Stimulated activated CD8-positive, alpha-beta memory T cell treated with anti-CD3 and anti-CD28 coated beads, Interleukin-7, amount 100 ng/mL, for 4 hours (primary cell): ENCODE results near the gene DLG2.
"Not testable (repeated sequence)": the region's sequence is repeated elsewhere in the genome, so short reads cannot be mapped to it uniquely, and the experiment has no call there.

ENCODE experiments used
- DNase-seq, 2 donors: peaks; one replicate each; pipeline ENCODE4 v3.0.0-alpha.2; 2020; ENCODE audit warnings: low read depth in 2 of 2

The DLG2 gene

GRCh38 chr11:83643115-83643514 lies 1984.0 kb downstream of the DLG2 start:
- no peak for DNase-seq

- DNase-seq = no peak
These were observed 1984.6 kb downstream of the DLG2 start for GRCh38 chr11:83642500-83642899.

GRCh38 chr11:83641511-83641910 lies 1985.6 kb downstream of the DLG2 start:
- no peak for DNase-seq

DNA sequence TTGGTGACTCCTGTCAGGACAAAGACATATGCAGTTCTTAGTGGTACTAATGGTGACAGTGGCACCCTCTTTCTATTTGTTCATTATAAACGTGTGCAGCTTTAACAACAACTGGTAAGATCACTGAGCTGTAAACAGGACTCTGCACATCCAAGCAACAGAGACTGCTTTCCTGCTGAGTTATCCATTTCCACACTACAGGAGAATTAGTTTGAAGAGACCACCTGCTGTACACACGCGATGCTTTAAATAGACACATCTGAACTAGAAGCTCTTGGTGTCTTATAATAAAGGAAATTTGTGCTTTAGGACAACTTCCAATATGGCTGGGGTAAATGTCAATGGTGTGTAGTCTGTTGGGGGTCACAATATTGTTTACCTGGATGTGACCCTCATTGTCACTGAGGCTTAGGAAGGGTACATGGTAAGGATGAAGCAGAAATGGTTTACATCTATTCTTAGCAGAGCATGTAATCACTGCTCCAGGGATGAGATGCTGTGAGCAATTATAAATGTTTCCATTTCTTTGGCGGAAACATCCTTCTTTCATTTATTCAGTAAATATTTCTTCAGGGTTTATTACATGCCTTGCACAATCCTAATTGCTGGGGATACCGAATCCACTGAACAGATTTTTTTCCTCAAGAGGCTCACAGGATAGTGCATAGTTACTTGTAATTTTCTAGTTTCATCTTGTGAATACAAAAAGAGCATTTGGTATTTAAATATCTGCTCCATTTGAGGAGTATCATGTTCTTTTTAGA lies 1987.0 kb downstream of the DLG2 start:
- no peak for DNase-seq

- no peak for DNase-seq
These were observed 1992.0 kb downstream of the DLG2 start for GRCh38 chr11:83635166-83635565.

DNA sequence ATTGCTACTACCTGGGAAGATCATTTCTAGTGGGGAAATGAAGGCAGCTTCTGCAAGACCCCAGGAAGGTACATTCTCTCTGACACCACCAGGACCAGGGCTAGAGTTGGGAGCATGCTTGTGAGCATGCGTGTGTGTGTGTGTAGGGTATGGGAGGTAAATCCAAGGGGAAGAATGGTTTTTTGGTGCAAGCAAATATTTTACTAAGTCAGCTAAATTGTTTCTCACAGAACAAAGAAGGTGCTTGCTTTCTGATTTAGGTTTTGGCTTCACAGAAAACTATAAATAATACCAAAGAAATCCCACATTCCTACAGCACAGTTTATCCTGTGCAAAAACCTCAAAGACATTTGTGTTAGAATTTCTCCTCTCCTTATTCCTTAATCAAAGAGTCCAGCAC lies 1996.9 kb downstream of the DLG2 start:
- DNase-seq = no peak

DNA sequence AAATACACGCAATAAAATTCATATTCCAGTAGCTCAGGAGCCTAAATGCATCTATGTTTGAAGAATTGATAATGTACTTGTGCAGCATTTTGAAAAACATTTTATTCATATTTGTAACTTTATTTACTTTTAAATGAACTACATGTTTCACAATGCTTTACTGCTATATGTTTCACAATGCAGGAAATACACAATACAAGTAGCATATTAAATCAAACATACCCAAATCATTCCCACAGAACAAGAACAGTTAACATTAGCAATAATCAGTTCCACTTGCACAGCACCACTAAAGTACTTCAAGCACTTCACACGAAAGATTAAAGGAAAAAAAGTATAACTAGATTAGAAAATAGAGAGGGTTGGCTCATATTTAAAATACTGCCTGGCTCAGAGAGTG lies 1997.4 kb downstream of the DLG2 start:
- DNase-seq = no peak

- no peak for DNase-seq
These were observed 1998.4 kb downstream of the DLG2 start for GRCh38 chr11:83628622-83629355.

DNA sequence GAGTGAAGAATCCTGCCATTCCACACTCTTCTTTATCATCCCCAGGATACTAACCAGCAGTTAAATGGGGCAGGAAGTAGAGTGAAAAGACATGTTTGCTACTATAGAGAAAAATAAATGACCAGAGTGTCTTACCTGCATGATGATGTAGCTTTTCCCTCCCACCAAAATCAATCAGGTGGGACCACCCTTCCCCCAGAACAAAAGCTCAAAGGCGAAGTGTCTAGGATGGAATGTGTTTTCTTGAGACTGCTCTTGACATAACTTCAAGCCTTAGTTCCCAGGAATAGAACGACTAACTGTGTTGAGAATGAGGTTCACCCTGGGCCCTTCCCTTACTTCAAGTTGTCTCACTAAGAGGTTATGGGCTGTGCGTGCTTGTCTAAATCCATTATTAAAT lies 2001.8 kb downstream of the DLG2 start:
- DNase-seq = no peak

DNA sequence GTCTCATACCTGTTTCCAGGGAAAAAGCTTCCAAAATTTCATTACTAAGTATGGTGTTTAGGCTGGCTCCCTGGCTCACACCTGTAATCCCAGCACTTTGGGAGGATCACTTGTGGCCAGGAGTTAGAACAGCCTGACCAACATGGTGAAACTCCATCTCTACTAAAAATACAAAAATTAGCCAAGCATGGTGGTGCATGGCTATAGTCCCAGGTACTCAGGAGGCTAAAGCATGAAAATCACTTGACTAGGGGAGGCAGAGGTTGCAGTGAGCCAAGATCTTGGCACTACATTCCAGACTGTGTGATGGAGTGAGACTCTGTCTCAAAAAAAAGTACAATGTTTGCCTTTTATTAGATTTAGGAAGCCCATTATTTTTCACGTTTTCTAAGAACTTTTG lies 2009.5 kb downstream of the DLG2 start:
- DNase-seq = no peak

GRCh38 chr11:83613767-83614121 lies 2013.4 kb downstream of the DLG2 start:
- DNase-seq = no peak

GRCh38 chr11:83612891-83613766 lies 2014.0 kb downstream of the DLG2 start:
- no peak for DNase-seq

DNA sequence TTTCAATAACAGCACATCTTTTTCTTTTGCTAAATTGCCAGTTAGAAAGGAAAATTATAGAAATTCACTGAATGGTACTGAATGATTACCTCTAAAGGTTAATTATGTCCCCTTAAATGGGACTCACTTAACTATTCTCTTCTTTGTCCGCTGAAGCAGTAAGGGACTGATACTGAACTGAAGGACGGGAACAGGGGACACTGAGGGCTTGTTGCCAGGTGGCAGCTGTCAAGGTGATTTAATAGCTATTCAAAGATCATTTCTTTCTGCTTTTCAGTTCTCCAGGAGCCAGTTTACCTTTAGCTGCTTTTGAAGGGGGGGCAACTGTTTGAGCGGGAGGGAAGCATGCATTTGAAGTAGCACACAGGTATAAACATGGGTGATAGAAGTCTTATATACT lies 2015.5 kb downstream of the DLG2 start:
- no peak for DNase-seq

- no peak for DNase-seq
These were observed 2016.1 kb downstream of the DLG2 start for GRCh38 chr11:83611031-83611430.

GRCh38 chr11:83609191-83609590 lies 2018.0 kb downstream of the DLG2 start:
- DNase-seq = no peak

DNA sequence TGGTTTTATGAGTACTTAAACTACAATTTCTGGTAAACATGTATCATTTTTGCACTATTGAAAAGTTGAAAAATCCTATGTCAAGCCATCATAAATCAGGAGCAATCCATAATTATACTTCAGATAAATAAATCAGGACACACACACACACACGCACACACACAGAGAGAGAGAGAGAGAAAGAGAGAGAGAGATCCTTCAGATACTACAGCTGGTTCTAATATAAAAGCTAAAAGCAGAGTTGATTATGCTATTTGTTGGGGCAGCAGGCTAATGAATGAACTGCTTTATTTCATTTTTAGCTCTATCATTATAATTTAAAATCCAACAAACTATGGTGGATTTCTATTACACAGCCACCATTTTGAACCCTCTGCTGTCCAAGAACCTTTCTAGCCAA lies 2018.6 kb downstream of the DLG2 start:
- no peak for DNase-seq

DNA sequence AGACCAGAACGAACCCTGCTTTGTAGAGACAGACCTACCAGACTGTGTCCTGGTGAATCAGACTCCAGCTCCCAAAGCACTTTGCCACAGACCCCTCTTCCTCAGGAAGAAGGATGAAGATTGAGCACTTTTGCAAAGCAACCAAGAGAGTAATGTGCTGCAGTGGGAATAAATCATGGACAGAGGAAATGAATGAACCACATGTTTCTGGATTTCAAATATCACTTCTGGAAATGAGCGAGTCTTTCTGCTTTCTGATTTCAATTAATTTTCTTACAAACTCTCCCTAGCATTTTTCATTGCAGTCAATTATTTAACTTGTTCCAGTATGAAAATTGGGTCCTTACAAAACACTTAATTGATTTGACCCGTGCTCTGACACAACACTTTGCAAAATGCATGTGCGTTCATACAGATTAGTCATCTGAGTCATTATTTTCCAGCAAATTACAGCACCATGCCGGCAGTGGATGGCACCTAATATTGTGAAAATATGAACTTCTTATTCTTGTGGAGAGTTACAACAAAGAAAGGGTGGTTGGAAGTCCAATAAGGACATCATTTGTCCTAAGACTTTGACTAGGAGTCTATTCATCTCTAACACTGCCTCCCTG lies 2025.1 kb downstream of the DLG2 start:
- DNase-seq = no peak

DNA sequence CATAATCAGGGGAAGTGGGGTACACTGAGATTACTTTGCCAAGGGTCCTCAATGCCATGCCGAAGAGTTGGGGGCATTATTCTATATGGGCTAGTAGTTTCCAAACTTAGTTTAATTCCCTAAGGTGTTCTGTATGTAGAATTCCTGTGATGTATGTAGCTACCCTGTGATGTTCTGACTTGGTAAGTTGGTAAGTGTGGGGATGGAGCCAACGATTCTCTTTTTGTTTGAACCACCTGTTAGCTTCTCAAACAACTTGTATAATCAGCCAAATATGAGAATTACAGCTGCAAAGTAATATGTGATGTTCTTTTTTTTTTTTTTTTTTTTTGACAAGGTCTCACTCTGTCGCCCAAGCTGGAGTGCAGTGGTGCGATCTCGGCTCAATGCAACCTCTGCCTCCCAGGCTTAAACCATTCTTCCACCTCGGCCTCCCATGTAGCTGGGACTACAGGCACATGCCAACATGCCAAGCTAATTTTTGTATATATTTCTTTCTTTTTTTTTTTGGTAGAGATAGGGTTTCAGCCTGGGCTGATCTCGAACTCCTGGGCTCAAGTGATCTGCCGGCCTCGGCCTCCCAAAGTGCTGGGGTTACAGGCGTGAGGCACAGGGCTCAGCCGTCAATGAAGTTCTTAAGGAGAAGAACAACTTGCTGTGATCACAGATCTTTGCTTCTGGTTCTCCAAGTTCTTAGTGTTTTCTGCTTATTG lies 2025.8 kb downstream of the DLG2 start:
- no peak for DNase-seq

DNA sequence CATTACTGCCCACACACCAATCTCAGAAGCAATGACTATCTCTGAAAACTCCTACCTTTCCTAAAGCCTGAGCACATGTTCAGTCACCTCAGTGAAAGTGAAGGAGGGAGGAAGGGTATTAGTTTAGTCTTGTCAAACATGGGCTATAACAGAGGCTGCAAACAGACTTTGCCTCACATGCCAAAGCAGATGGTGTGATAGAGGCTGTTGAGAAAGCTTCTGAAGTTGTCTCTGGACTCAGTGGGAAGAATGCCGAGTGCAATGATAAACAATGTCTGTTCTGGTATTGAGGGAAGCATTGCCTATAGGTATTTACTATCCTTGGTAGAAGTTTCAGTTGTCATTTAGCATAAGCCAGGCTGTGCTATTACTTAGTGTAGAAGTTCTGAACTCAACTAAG lies 2026.5 kb downstream of the DLG2 start:
- no peak for DNase-seq

GRCh38 chr11:83599066-83599465 lies 2028.1 kb downstream of the DLG2 start:
- DNase-seq = no peak

DNA sequence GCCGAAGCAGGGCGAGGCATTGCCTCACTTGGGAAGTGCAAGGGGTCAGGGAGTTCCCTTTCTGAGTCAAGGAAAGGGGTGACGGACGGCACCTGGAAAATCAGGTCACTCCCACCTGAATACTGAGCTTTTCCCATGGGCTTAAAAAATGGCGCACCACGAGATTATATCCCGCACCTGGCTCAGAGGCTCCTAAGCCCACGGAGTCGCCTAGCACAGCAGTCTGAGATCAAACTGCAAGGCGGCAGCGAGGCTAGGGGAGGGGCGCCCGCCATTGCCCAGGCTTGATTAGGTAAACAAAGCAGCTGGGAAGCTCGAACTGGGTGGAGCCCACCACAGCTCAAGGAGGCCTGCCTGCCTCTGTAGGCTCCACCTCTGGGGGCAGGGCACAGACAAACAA lies 2039.3 kb downstream of the DLG2 start:
- DNase-seq = not testable (repeated sequence)
